Mesenchymal stem cell (in vitro differentiated cells and primary cell): ENCODE measurements around the gene GSTM5.

ENCODE experiments used
- DNase-seq: peaks from one replicate; pipeline ENCODE4 v3.0.0-alpha.2; 2013
- H2AFZ ChIP-seq: one replicate; pipeline ENCODE4 v1.6.1; 2013; ENCODE audit warnings: low read depth, mild to moderate bottlenecking, control low read depth, inconsistent platforms, low read length, moderate library complexity
- H2AK5ac ChIP-seq: 2 replicates; pipeline ENCODE4 v1.6.1; 2013; ENCODE audit warnings: low read length, moderate library complexity, mild to moderate bottlenecking, inconsistent platforms; ENCODE audit not compliant: severe bottlenecking
- H2BK120ac ChIP-seq: one replicate; pipeline ENCODE4 v1.6.1; 2013; ENCODE audit warnings: low read depth, mild to moderate bottlenecking, inconsistent platforms, low read length, moderate library complexity
- H2BK12ac ChIP-seq, 2 experiments: one replicate each; pipeline ENCODE4 v1.6.1; 2013; ENCODE audit warnings: inconsistent platforms in 2 of 2, low read length in 2 of 2, mild to moderate bottlenecking in 2 of 2, moderate library complexity in 2 of 2, control low read depth in 1 of 2
- H2BK15ac ChIP-seq: one replicate; pipeline ENCODE4 v1.6.1; 2013; ENCODE audit warnings: mild to moderate bottlenecking, low read depth, inconsistent platforms; ENCODE audit not compliant: poor library complexity, severe bottlenecking
- H2BK5ac ChIP-seq: 2 replicates; pipeline ENCODE4 v1.6.1; 2013; ENCODE audit warnings: low read depth, mild to moderate bottlenecking, low read length, control low read depth, inconsistent platforms; ENCODE audit not compliant: poor library complexity, severe bottlenecking
- H3K14ac ChIP-seq, 2 experiments: one replicate each; pipeline ENCODE4 v1.6.1; 2013; ENCODE audit warnings: inconsistent platforms in 2 of 2, low read length in 2 of 2, control low read depth in 1 of 2, mild to moderate bottlenecking in 1 of 2, moderate library complexity in 1 of 2
- H3K18ac ChIP-seq, 2 experiments: one replicate each; pipeline ENCODE4 v1.6.1; 2013; ENCODE audit warnings: inconsistent platforms in 2 of 2, low read length in 2 of 2, control low read depth in 1 of 2, low read depth in 1 of 2, mild to moderate bottlenecking in 1 of 2
- H3K23ac ChIP-seq, 2 experiments: one replicate each; pipeline ENCODE4 v1.6.1; 2013; ENCODE audit warnings: inconsistent platforms in 2 of 2, low read length in 2 of 2, mild to moderate bottlenecking in 2 of 2, moderate library complexity in 2 of 2, control low read depth in 1 of 2
- H3K27ac ChIP-seq: 2 replicates; pipeline ENCODE4 v1.5.1; 2013; ENCODE audit warnings: mild to moderate bottlenecking, moderate library complexity, low read length, control low read depth, inconsistent platforms; ENCODE audit not compliant: poor library complexity, severe bottlenecking
- H3K27me3 ChIP-seq, 2 experiments: 2 replicates each; pipeline versions ENCODE4 v1.6.1 to v1.7.0; 2013; ENCODE audit warnings: low read length in 2 of 2, mild to moderate bottlenecking in 2 of 2, moderate library complexity in 2 of 2, control low read depth in 1 of 2, inconsistent platforms in 1 of 2; ENCODE audit not compliant: control insufficient read depth in 1 of 2, insufficient read depth in 1 of 2
- H3K36me3 ChIP-seq, 2 experiments: 2 replicates each; pipeline versions ENCODE4 v1.6.1 to v1.7.0; 2013; ENCODE audit warnings: low read length in 2 of 2, control low read depth in 1 of 2, inconsistent platforms in 1 of 2, low read depth in 1 of 2, mild to moderate bottlenecking in 1 of 2; ENCODE audit not compliant: insufficient read depth in 2 of 2, control insufficient read depth in 1 of 2
- H3K4ac ChIP-seq, 2 experiments: one replicate each; pipeline ENCODE4 v1.6.1; 2013; ENCODE audit warnings: inconsistent platforms in 2 of 2, low read length in 2 of 2, mild to moderate bottlenecking in 2 of 2, moderate library complexity in 2 of 2, control low read depth in 1 of 2, low read depth in 1 of 2
- H3K4me1 ChIP-seq: 2 replicates; pipeline ENCODE4 v1.6.1; 2013; ENCODE audit warnings: low read depth, low read length, control low read depth; ENCODE audit not compliant: control insufficient read depth, insufficient read depth
- H3K4me2 ChIP-seq: 2 replicates; pipeline ENCODE4 v1.6.1; 2013; ENCODE audit warnings: low read length, mild to moderate bottlenecking, inconsistent platforms; ENCODE audit not compliant: poor library complexity, severe bottlenecking
- H3K4me3 ChIP-seq, 2 experiments: 2 replicates each; pipeline versions ENCODE4 v1.5.1 to v1.7.0; 2013; ENCODE audit warnings: low read length in 2 of 2, mild to moderate bottlenecking in 2 of 2, control low read depth in 1 of 2, low read depth in 1 of 2; ENCODE audit not compliant: insufficient read depth in 1 of 2
- H3K79me1 ChIP-seq: replicated peaks from 2 replicates; pipeline ENCODE4 v1.6.1; 2013; ENCODE audit warnings: mild to moderate bottlenecking, control low read depth, low read length, inconsistent platforms; ENCODE audit not compliant: poor library complexity, severe bottlenecking
- H3K9ac ChIP-seq: 2 replicates; pipeline ENCODE4 v1.7.0; 2013; ENCODE audit warnings: mild to moderate bottlenecking, low read length, moderate library complexity
- H3K9me3 ChIP-seq: 2 replicates; pipeline ENCODE4 v1.7.0; 2013; ENCODE audit warnings: mild to moderate bottlenecking, low read length; ENCODE audit not compliant: control insufficient read depth
- H4K8ac ChIP-seq: one replicate; pipeline ENCODE4 v1.6.1; 2013; ENCODE audit warnings: inconsistent platforms, mild to moderate bottlenecking, low read length, moderate library complexity
- H4K91ac ChIP-seq: one replicate; pipeline ENCODE4 v1.6.1; 2013; ENCODE audit warnings: mild to moderate bottlenecking, low read length, inconsistent platforms
- WGBS: methylation state at CpG from one replicate; pipeline ENCODE4 v1.1.7; 2013; ENCODE audit warnings: mixed read lengths; 5-methylcytosine and 5-hydroxymethylcytosine counted together

The GSTM5 gene

GRCh38 chr1:109721042-109721441 lies 9.0 kb downstream of the GSTM5 start:
- H3K14ac ChIP-seq: no peak overlapping the region
- no peak overlapping the region for H2BK120ac ChIP-seq
- no peak overlapping the region for H2BK5ac ChIP-seq
- peaks cover 3% of the 10 kb centered on the region for H3K9me3 ChIP-seq
- H3K36me3 ChIP-seq: no peaks in the 10 kb centered on the region
- no peak overlapping the region for H4K91ac ChIP-seq
- no peak overlapping the region for H3K4me2 ChIP-seq
- no peak overlapping the region for H2AK5ac ChIP-seq
- H3K4ac ChIP-seq: no peak overlapping the region
- H3K27ac ChIP-seq: no peak overlapping the region
- H2BK12ac ChIP-seq: no peak overlapping the region
- H3K4me1 ChIP-seq: peaks cover 2% of the 10 kb centered on the region
- H3K79me1 ChIP-seq: no peaks in the 10 kb centered on the region
- H3K27me3 ChIP-seq: no peaks in the 10 kb centered on the region
- no peak overlapping the region for H2AFZ ChIP-seq
- no peak overlapping the region for H3K23ac ChIP-seq
- no peak overlapping the region for H3K9ac ChIP-seq
- 94% methylated on average over 3 of the region's 5 CpGs for WGBS
- H2BK15ac ChIP-seq: no peak overlapping the region
- H3K18ac ChIP-seq: no peak overlapping the region
- DNase-seq: peak; percentile 11
- no peak overlapping the region for H3K4me3 ChIP-seq
- H4K8ac ChIP-seq: no peak overlapping the region

- H3K36me3 ChIP-seq: no peaks in the 10 kb centered on the region
- H2AK5ac ChIP-seq: no peak overlapping the region
- DNase-seq: no peak
- no peak overlapping the region for H3K4me3 ChIP-seq
- peaks cover 3% of the 10 kb centered on the region for H3K9me3 ChIP-seq
- H2BK12ac ChIP-seq: no peak overlapping the region
- H3K4me1 ChIP-seq: peaks cover 2% of the 10 kb centered on the region
- H3K14ac ChIP-seq: no peak overlapping the region
- no peak overlapping the region for H3K27ac ChIP-seq
- H3K4me2 ChIP-seq: no peak overlapping the region
- H2AFZ ChIP-seq: no peak overlapping the region
- H2BK120ac ChIP-seq: no peak overlapping the region
- no peaks in the 10 kb centered on the region for H3K79me1 ChIP-seq
- H3K18ac ChIP-seq: no peak overlapping the region
- no peak overlapping the region for H2BK15ac ChIP-seq
- no peak overlapping the region for H3K23ac ChIP-seq
- H3K9ac ChIP-seq: no peak overlapping the region
- no peaks in the 10 kb centered on the region for H3K27me3 ChIP-seq
- 100% methylated on average over 1 of the region's 1 CpG for WGBS
- H4K8ac ChIP-seq: no peak overlapping the region
- H3K4ac ChIP-seq: no peak overlapping the region
- no peak overlapping the region for H2BK5ac ChIP-seq
- H4K91ac ChIP-seq: no peak overlapping the region
These were observed 9.9 kb downstream of the GSTM5 start for GRCh38 chr1:109721971-109722370.

GRCh38 chr1:109722908-109723691 lies 11.0 kb downstream of the GSTM5 start:
- H3K4ac ChIP-seq: no peak overlapping the region
- WGBS: 90% methylated on average over 6 of the region's 7 CpGs
- peaks cover 2% of the 10 kb centered on the region for H3K4me1 ChIP-seq
- H3K36me3 ChIP-seq: no peaks in the 10 kb centered on the region
- no peak overlapping the region for H2BK12ac ChIP-seq
- H3K27me3 ChIP-seq: no peaks in the 10 kb centered on the region
- H2BK15ac ChIP-seq: no peak overlapping the region
- peak; percentile 6 for DNase-seq
- H3K9ac ChIP-seq: no peak overlapping the region
- no peak overlapping the region for H2AFZ ChIP-seq
- no peak overlapping the region for H3K27ac ChIP-seq
- no peak overlapping the region for H3K4me2 ChIP-seq
- no peak overlapping the region for H3K18ac ChIP-seq
- no peak overlapping the region for H3K14ac ChIP-seq
- no peak overlapping the region for H4K8ac ChIP-seq
- no peaks in the 10 kb centered on the region for H3K79me1 ChIP-seq
- H3K4me3 ChIP-seq: no peak overlapping the region
- H2BK5ac ChIP-seq: no peak overlapping the region
- no peak overlapping the region for H2BK120ac ChIP-seq
- H3K9me3 ChIP-seq: peaks cover 3% of the 10 kb centered on the region
- no peak overlapping the region for H4K91ac ChIP-seq
- H3K23ac ChIP-seq: no peak overlapping the region
- H2AK5ac ChIP-seq: no peak overlapping the region

GRCh38 chr1:109724933-109725332 lies 12.9 kb downstream of the GSTM5 start:
- no peak overlapping the region for H3K14ac ChIP-seq
- no peak overlapping the region for H2BK12ac ChIP-seq
- no peak overlapping the region for H3K4ac ChIP-seq
- H3K4me2 ChIP-seq: no peak overlapping the region
- H4K8ac ChIP-seq: no peak overlapping the region
- no peaks in the 10 kb centered on the region for H3K4me1 ChIP-seq
- no peak overlapping the region for H2BK120ac ChIP-seq
- no peak overlapping the region for H2AFZ ChIP-seq
- no peak overlapping the region for H2AK5ac ChIP-seq
- H2BK5ac ChIP-seq: no peak overlapping the region
- no peaks in the 10 kb centered on the region for H3K36me3 ChIP-seq
- H3K23ac ChIP-seq: no peak overlapping the region
- H3K79me1 ChIP-seq: no peaks in the 10 kb centered on the region
- WGBS: 96% methylated on average over 3 of the region's 5 CpGs
- H3K9me3 ChIP-seq: peaks cover 3% of the 10 kb centered on the region
- H4K91ac ChIP-seq: no peak overlapping the region
- DNase-seq: no peak
- no peak overlapping the region for H3K27ac ChIP-seq
- no peak overlapping the region for H3K4me3 ChIP-seq
- no peaks in the 10 kb centered on the region for H3K27me3 ChIP-seq
- H2BK15ac ChIP-seq: no peak overlapping the region
- H3K9ac ChIP-seq: no peak overlapping the region
- H3K18ac ChIP-seq: no peak overlapping the region
